GM18909 (cell line): Measurements from ENCODE around the gene OR2T8.

Source experiments
- ATAC-seq: cut with Tn5 transposase; IDR thresholded peaks from one replicate; pipeline ENCODE4 v1.9.1; 2021; ENCODE audit warnings: mild to moderate bottlenecking; ENCODE audit not compliant: unreplicated experiment, poor library complexity

The OR2T8 gene

DNA sequence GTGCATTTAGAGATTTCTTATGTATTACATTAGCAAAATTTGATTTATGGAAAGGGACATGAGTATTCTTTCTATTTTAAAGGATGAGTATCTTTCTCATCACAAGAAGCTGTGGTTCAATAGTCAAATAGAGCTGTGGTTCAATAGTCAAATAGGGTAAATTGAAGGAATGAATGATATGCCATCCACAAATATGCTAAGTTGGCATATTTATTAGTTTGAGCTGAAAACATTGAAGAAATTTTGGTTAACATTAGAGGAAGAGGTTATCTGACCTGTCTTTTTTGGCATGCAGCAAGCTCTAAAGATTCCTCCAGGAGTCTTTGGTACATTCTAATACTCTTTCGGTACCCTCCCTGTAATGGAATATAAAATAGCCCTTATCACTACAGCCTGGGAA lies 33.4 kb downstream of the OR2T8 start:
- no peak for ATAC-seq

GRCh38 chr1:247961791-247962190 lies 41.7 kb downstream of the OR2T8 start:
- no peak for ATAC-seq

- ATAC-seq = no peak
These were observed 43.0 kb downstream of the OR2T8 start for GRCh38 chr1:247962911-247963588.

GRCh38 chr1:247964933-247965332 lies 44.9 kb downstream of the OR2T8 start, which contains the start of gene OR2AK2:
Gene OR2AK2 (plus strand): TSS chr1:247965233. CDS start chr1:247965377, 144 bp downstream.
- ATAC-seq = no peak

- peak; percentile 80 for ATAC-seq
These were observed 46.6 kb downstream of the OR2T8 start for GRCh38 chr1:247966532-247967204.
